Measurements from ENCODE around the gene GRIA3.

GRCh38 chrX:123358457-123358856 is 174.4 kb downstream of the GRIA3 start:
- TF ChIP-seq CTCF (conservative IDR thresholded peaks at IDR 0.05; ENCODE audit: low read length) = no peak
- no peak for TF ChIP-seq EZH2phosphoT487 (IDR thresholded peaks at IDR 0.05; ENCODE audit: borderline replicate concordance, low read depth, low read length)

Data from OCI-LY7 (cell line).